GM12878 (cell line): ENCODE results near the gene SKAP1. TPM values are rescaled to one million over a fixed set of nuclear protein-coding genes. Genes with fewer than 3 reads are reported as not detected.

Experiments used
- ATAC-seq: fragments of 200-7000 bp; cut with Tn5 transposase; 3 replicates; pipeline ENCODE4 v1.9.1; 2020; ENCODE audit warnings: mild to moderate bottlenecking, moderate library complexity
- BruUV-seq: library from RNA; stranded (reverse); fragments of 400-500 nt; replicated peaks from 2 replicates; lab custom pipeline; 2021; lab: Mats Ljungman, UMichigan
- CTCF ChIA-PET: fragments of 300-600 bp; sonication (Branson Sonifier 250); formaldehyde crosslinking; extraction: SDS; loops from one replicate; lab custom pipeline; 2021; ENCODE audit warnings: inconsistent platforms; lab: Yijun Ruan, JAX
- POLR2A ChIA-PET: fragments of 350-600 bp; formaldehyde crosslinking; extraction: SDS; loops from one replicate; lab custom pipeline; 2021; ENCODE audit warnings: inconsistent platforms; lab: Charles Lee
- RAD21 ChIA-PET: fragments of 300-600 bp; sonication (Branson Sonifier 250); formaldehyde crosslinking; loops from one replicate; lab custom pipeline; 2023; ENCODE audit warnings: antibody characterized with exemption; ENCODE audit not compliant: unreplicated experiment; lab: Charles Lee
- SMC1A ChIA-PET: fragments of 300-600 bp; sonication (Branson Sonifier 250); formaldehyde crosslinking; loops from one replicate; lab custom pipeline; 2023; ENCODE audit not compliant: unreplicated experiment, uncharacterized antibody; lab: Charles Lee
- DNase-seq: peaks from one replicate; pipeline ENCODE4 v3.0.0-alpha.2; 2011; ENCODE audit warnings: low read depth, low spot score
- FAIRE-seq: peaks from 3 replicates; lab custom pipeline; 2011; peaks lifted over from hg19 to GRCh38; lab: Jason Lieb, UNC
- H2AFZ ChIP-seq: 2 replicates; pipeline ENCODE4 v1.6.0; 2011; ENCODE audit warnings: low read depth, low read length, control low read depth; ENCODE audit not compliant: control insufficient read depth
- H3K27ac ChIP-seq: 2 replicates; pipeline ENCODE4 v1.5.1; 2011; ENCODE audit warnings: control low read depth; ENCODE audit not compliant: control insufficient read depth, insufficient read depth
- H3K27me3 ChIP-seq, 2 experiments: replicated peaks in 1 of 2; 2 replicates each; pipeline versions ENCODE4 v1.6.0 to v1.6.1; 2011; ENCODE audit warnings: low read length in 1 of 2; ENCODE audit not compliant: control insufficient read depth in 2 of 2, insufficient read depth in 2 of 2
- H3K36me3 ChIP-seq, 2 experiments: 2 replicates each; pipeline ENCODE4 v1.5.1; 2011; ENCODE audit warnings: low read length in 1 of 2; ENCODE audit not compliant: control insufficient read depth in 2 of 2, insufficient read depth in 2 of 2
- H3K4me1 ChIP-seq: 2 replicates; pipeline ENCODE4 v1.6.1; 2011; ENCODE audit warnings: mild to moderate bottlenecking, low read length, moderate library complexity, mixed read lengths; ENCODE audit not compliant: control insufficient read depth, insufficient read depth
- H3K4me2 ChIP-seq: 2 replicates; pipeline ENCODE4 v1.6.0; 2011; ENCODE audit warnings: control low read depth; ENCODE audit not compliant: control insufficient read depth, insufficient read depth
- H3K4me3 ChIP-seq: fragments of 200-600 bp; sonication (generic); 2 replicates; pipeline ENCODE4 v1.5.1; 2016
- H3K79me2 ChIP-seq: 2 replicates; pipeline ENCODE4 v1.6.0; 2011; ENCODE audit warnings: low read length; ENCODE audit not compliant: control insufficient read depth, insufficient read depth
- H3K9ac ChIP-seq: 2 replicates; pipeline ENCODE4 v1.8.0; 2011; ENCODE audit warnings: low read length, control low read depth, mixed read lengths; ENCODE audit not compliant: control insufficient read depth, insufficient read depth
- H3K9me3 ChIP-seq: replicated peaks from 3 replicates; pipeline ENCODE4 v1.5.1; 2011; ENCODE audit warnings: mild to moderate bottlenecking, low read length; ENCODE audit not compliant: control insufficient read depth, insufficient read depth
- H4K20me1 ChIP-seq: 2 replicates; pipeline ENCODE4 v1.6.0; 2011; ENCODE audit not compliant: control insufficient read depth, insufficient read depth
- CREB1 ChIP-seq: IDR thresholded peaks from 2 replicates; pipeline ENCODE4 v1.6.1; 2012; ENCODE audit warnings: low read depth, mild to moderate bottlenecking, inconsistent platforms
- DPF2 ChIP-seq: fragments of 450-650 bp; IDR thresholded peaks from 2 replicates; pipeline ENCODE4 v1.6.1; 2017; ENCODE audit warnings: mild to moderate bottlenecking
- ESRRA ChIP-seq: IDR thresholded peaks from 2 replicates; pipeline ENCODE4 v1.6.1; 2012; ENCODE audit warnings: mild to moderate bottlenecking, low read length, improper control_type of control experiment
- MXI1 ChIP-seq: fragments of 150-350 bp; IDR thresholded peaks from 2 replicates; pipeline ENCODE4 v1.6.1; 2011; ENCODE audit warnings: low read depth, mild to moderate bottlenecking, inconsistent platforms, low read length, improper control_type of control experiment
- MYC ChIP-seq: IDR thresholded peaks from 2 replicates; pipeline ENCODE4 v1.6.1; 2011; ENCODE audit warnings: mild to moderate bottlenecking, low read length, moderate library complexity, inconsistent platforms; ENCODE audit not compliant: insufficient read depth, insufficient replicate concordance, insufficient read length, severe bottlenecking
- NBN ChIP-seq: fragments of 450-650 bp; IDR thresholded peaks from 2 replicates; pipeline ENCODE4 v1.6.1; 2016
- NFYA ChIP-seq: IDR thresholded peaks from 2 replicates; pipeline ENCODE4 v1.6.1; 2011; ENCODE audit warnings: low read depth, mild to moderate bottlenecking, low read length, improper control_type of control experiment, borderline replicate concordance
- SUZ12 ChIP-seq: fragments of 200-600 bp; sonication (generic); IDR thresholded peaks from one replicate; pipeline ENCODE4 v1.6.1; 2018; ENCODE audit warnings: antibody characterized with exemption, mild to moderate bottlenecking; ENCODE audit not compliant: unreplicated experiment
- TCF3 ChIP-seq: IDR thresholded peaks from 2 replicates; pipeline ENCODE4 v1.6.1; 2012; ENCODE audit warnings: low read depth, mild to moderate bottlenecking, low read length, borderline replicate concordance; ENCODE audit not compliant: insufficient read depth
- WGBS: methylation state at CpG from one replicate; pipeline ENCODE4 v1.1.6; 2016; ENCODE audit warnings: low lambda C conversion rate; ENCODE audit not compliant: insufficient replicate concordance, insufficient coverage; ENCODE audit errors: missing lambda C conversion rate; 5-methylcytosine and 5-hydroxymethylcytosine counted together
- in situ Hi-C: fragments of 300-500 bp; cut with MboI; formaldehyde crosslinking; loops from 9 replicates; pipeline ENCODE4 v1.14.3; 2018; ENCODE audit warnings: mixed read lengths
- intact Hi-C: fragments of 100-400 bp; cut with micrococcal nuclease; formaldehyde crosslinking; loops from one replicate; pipeline ENCODE4 v1.14.2; 2022; ENCODE audit not compliant: unreplicated experiment
- polyA plus RNA-seq, 11 experiments: library from polyadenylated mRNA; depleted of rRNA in 4 of 11; unstranded in 6 of 11; stranded (reverse) in 5 of 11; fragments of >200 nt; fragmentation: Nextera tagmentation in 4 of 11; fragmentation: Illumina TruSeq in 1 of 11; extraction: Ambion mirVana in 4 of 11; extraction: Trizol in 1 of 11; gene quantifications; 1 replicate in 1 of 11; 2 replicates in 10 of 11; pipeline versions ENCODE4 v1.2.1 to v1.2.3, GENCODE V29; 2011 to 2016; ENCODE audit warnings: inconsistent platforms in 2 of 11, missing spikeins in 2 of 11, low read depth in 1 of 11
- total RNA-seq, 4 experiments: library from RNA; depleted of rRNA in 3 of 4; stranded (reverse); fragments of >200 nt in 3 of 4; fragmentation: Illumina TruSeq in 1 of 4; extraction: Trizol in 1 of 4; gene quantifications; 2 replicates each; pipeline versions ENCODE4 v1.2.1 to v1.2.3, GENCODE V29; 2013 to 2021
- TF ChIP-seq, protein P1 (sequence below): fragments of 450-650 bp; formaldehyde crosslinking; IDR thresholded peaks from 2 replicates; pipeline ENCODE4 v1.5.0; 2022; ENCODE audit warnings: mild to moderate bottlenecking, missing genetic modification characterization
- TF ChIP-seq, protein P2 (sequence below): IDR thresholded peaks from 2 replicates; pipeline ENCODE4 v1.6.1; 2012; ENCODE audit warnings: low read depth, low read length, improper control_type of control experiment
- TF ChIP-seq, protein P3 (sequence below): fragments of 450-650 bp; IDR thresholded peaks from 2 replicates; pipeline ENCODE4 v1.6.1; 2017; ENCODE audit warnings: antibody characterized with exemption, mild to moderate bottlenecking, moderate library complexity
- TF ChIP-seq, protein P4 (sequence below): IDR thresholded peaks from 2 replicates; pipeline ENCODE4 v1.6.1; 2012; ENCODE audit warnings: low read length, inconsistent platforms

SKAP1 gene
- total and polyA plus RNA-seq, 10 of the 15 experiments (the other 5 are each of a cell fraction or from before 2014, with no cell fraction given), result 17.1 to 97.6 (median 35.9) TPM

DNA sequence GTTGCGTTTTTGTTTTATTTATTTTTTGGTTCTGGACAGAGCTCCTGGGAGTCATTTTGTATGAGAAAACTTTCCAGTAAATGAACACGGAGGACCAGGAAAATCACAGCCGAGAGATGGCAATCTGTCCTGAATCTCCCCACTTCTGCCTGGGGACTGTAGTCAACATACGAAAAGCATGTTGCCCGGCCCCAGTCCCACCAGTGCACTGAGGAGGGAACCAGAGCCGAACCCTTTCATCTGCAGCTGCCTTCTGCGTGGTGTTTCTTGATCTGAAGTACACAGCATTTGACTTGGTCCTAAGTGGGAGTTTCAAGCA is 303.5 kb downstream of the SKAP1 start:
- Histone ChIP-seq H3K4me3 (no peak overlapping the region), H3K79me2 (no peaks in the 10 kb centered on the region), H3K27ac (no peak overlapping the region), H3K9ac (no peak overlapping the region), H3K36me3 (peaks cover 14 to 18% of the 10 kb centered on the region in 2 experiments), H3K27me3 (no peaks in the 10 kb centered on the region), H3K4me2 (no peak overlapping the region), H3K9me3 (no peaks in the 10 kb centered on the region), H2AFZ (no peak overlapping the region), H3K4me1 (no peaks in the 10 kb centered on the region), H4K20me1 (peaks cover 2% of the 10 kb centered on the region; the same call in 1 of the 2 replicates)
- no TSS peak for BruUV-seq
- intact Hi-C loops, result no loop called here
- ChIA-PET POLR2A (interaction anchor here (0.6 to 1.8 kb wide), 3 partner anchors 10 to 456 kb away, joined by 3 to 6 read pairs (median 5); no protein-coding TSS in a partner anchor), RAD21 (interaction anchor here (1.0 to 6.1 kb wide), 4 partner anchors 11 to 101 kb away, joined by 3 to 43 read pairs (median 14); no protein-coding TSS in a partner anchor), CTCF (interaction anchor here (0.6 to 33.4 kb wide), 5 partner anchors 14 to 471 kb away, joined by 3 to 525 read pairs (median 4); partner anchors contain the start of gene SNX11), SMC1A (interaction anchor here (1.4 to 16.1 kb wide), 3 partner anchors 11 to 48 kb away, joined by 4 to 205 read pairs (median 8); no protein-coding TSS in a partner anchor)
- in situ Hi-C loops, result no loop called here
- DNase-seq (no peak), FAIRE-seq (no peak), ATAC-seq (no peak)
- WGBS, result 89% methylated on average over 7 of the region's 7 CpGs
- TF ChIP-seq SUZ12 (no peak), ESRRA (no peak), MYC (no peak), DPF2 (no peak), NBN (no peak), NFYA (no peak), TCF3 (no peak), CREB1 (no peak), MXI1 (no peak)
- TF ChIP-seq, protein P1, sequence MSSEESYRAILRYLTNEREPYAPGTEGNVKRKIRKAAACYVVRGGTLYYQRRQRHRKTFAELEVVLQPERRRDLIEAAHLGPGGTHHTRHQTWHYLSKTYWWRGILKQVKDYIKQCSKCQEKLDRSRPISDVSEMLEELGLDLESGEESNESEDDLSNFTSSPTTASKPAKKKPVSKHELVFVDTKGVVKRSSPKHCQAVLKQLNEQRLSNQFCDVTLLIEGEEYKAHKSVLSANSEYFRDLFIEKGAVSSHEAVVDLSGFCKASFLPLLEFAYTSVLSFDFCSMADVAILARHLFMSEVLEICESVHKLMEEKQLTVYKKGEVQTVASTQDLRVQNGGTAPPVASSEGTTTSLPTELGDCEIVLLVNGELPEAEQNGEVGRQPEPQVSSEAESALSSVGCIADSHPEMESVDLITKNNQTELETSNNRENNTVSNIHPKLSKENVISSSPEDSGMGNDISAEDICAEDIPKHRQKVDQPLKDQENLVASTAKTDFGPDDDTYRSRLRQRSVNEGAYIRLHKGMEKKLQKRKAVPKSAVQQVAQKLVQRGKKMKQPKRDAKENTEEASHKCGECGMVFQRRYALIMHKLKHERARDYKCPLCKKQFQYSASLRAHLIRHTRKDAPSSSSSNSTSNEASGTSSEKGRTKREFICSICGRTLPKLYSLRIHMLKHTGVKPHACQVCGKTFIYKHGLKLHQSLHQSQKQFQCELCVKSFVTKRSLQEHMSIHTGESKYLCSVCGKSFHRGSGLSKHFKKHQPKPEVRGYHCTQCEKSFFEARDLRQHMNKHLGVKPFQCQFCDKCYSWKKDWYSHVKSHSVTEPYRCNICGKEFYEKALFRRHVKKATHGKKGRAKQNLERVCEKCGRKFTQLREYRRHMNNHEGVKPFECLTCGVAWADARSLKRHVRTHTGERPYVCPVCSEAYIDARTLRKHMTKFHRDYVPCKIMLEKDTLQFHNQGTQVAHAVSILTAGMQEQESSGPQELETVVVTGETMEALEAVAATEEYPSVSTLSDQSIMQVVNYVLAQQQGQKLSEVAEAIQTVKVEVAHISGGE (CRISPR knock-in tag), result no peak
- TF ChIP-seq, protein P2, sequence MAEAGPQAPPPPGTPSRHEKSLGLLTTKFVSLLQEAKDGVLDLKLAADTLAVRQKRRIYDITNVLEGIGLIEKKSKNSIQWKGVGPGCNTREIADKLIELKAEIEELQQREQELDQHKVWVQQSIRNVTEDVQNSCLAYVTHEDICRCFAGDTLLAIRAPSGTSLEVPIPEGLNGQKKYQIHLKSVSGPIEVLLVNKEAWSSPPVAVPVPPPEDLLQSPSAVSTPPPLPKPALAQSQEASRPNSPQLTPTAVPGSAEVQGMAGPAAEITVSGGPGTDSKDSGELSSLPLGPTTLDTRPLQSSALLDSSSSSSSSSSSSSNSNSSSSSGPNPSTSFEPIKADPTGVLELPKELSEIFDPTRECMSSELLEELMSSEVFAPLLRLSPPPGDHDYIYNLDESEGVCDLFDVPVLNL, result no peak
- TF ChIP-seq, protein P3, sequence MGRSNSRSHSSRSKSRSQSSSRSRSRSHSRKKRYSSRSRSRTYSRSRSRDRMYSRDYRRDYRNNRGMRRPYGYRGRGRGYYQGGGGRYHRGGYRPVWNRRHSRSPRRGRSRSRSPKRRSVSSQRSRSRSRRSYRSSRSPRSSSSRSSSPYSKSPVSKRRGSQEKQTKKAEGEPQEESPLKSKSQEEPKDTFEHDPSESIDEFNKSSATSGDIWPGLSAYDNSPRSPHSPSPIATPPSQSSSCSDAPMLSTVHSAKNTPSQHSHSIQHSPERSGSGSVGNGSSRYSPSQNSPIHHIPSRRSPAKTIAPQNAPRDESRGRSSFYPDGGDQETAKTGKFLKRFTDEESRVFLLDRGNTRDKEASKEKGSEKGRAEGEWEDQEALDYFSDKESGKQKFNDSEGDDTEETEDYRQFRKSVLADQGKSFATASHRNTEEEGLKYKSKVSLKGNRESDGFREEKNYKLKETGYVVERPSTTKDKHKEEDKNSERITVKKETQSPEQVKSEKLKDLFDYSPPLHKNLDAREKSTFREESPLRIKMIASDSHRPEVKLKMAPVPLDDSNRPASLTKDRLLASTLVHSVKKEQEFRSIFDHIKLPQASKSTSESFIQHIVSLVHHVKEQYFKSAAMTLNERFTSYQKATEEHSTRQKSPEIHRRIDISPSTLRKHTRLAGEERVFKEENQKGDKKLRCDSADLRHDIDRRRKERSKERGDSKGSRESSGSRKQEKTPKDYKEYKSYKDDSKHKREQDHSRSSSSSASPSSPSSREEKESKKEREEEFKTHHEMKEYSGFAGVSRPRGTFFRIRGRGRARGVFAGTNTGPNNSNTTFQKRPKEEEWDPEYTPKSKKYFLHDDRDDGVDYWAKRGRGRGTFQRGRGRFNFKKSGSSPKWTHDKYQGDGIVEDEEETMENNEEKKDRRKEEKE, result no peak
- TF ChIP-seq, protein P4, sequence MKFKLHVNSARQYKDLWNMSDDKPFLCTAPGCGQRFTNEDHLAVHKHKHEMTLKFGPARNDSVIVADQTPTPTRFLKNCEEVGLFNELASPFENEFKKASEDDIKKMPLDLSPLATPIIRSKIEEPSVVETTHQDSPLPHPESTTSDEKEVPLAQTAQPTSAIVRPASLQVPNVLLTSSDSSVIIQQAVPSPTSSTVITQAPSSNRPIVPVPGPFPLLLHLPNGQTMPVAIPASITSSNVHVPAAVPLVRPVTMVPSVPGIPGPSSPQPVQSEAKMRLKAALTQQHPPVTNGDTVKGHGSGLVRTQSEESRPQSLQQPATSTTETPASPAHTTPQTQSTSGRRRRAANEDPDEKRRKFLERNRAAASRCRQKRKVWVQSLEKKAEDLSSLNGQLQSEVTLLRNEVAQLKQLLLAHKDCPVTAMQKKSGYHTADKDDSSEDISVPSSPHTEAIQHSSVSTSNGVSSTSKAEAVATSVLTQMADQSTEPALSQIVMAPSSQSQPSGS, result no peak
